Caco-2 (cell line): ENCODE results near the gene EIF2S3. TPM values are rescaled to one million over a fixed set of nuclear protein-coding genes. Genes with fewer than 3 reads are reported as not detected.
A peak's percentile ranks its signal among the peaks of the same experiment; 100 is the strongest.

Experiments used
- BruUV-seq: library from RNA; stranded (reverse); fragments of 400-500 nt; replicated peaks from 2 replicates; lab custom pipeline; 2021; lab: Mats Ljungman, UMichigan
- CTCF ChIA-PET: fragments of 300-600 bp; sonication (Branson Sonifier 250); formaldehyde crosslinking; loops from one replicate; lab custom pipeline; 2022; ENCODE audit warnings: antibody characterized with exemption; lab: Charles Lee
- POLR2A ChIA-PET: fragments of 300-600 bp; sonication (Branson Sonifier 250); formaldehyde crosslinking; loops from one replicate; lab custom pipeline; 2022; ENCODE audit warnings: antibody characterized with exemption; lab: Charles Lee
- DNase-seq, 2 experiments: peaks; one replicate each; pipeline versions ENCODE4 v3.0.0 to v3.0.0-alpha.2; 2020 to 2022
- H3K27me3 ChIP-seq: replicated peaks from 2 replicates; pipeline ENCODE4 v1.6.0; 2011; ENCODE audit warnings: low read length; ENCODE audit not compliant: control insufficient read depth, insufficient read depth
- H3K36me3 ChIP-seq: 2 replicates; pipeline ENCODE4 v1.5.1; 2011; ENCODE audit warnings: low read length; ENCODE audit not compliant: control insufficient read depth, insufficient read depth
- H3K4me1 ChIP-seq: fragments of 250-450 bp; sonication (Bioruptor Pico); 2 replicates; pipeline ENCODE4 v1.5.1; 2020; ENCODE audit warnings: mild to moderate bottlenecking
- H3K4me3 ChIP-seq: 2 replicates; pipeline ENCODE4 v1.5.1; 2011; ENCODE audit warnings: low read depth, mild to moderate bottlenecking, control low read depth, low read length
- H3K9me3 ChIP-seq: fragments of 250-450 bp; sonication (Bioruptor Pico); 2 replicates; pipeline ENCODE4 v1.5.1; 2020; ENCODE audit warnings: mild to moderate bottlenecking, moderate library complexity
- H3K27ac Mint-ChIP-seq: one replicate; pipeline ENCODE4 v1.8.0; 2022; ENCODE audit warnings: mixed read lengths; ENCODE audit not compliant: unreplicated experiment
- H3K27me3 Mint-ChIP-seq: one replicate; pipeline ENCODE4 v1.8.0; 2022; ENCODE audit warnings: mixed read lengths; ENCODE audit not compliant: insufficient read depth, unreplicated experiment
- H3K36me3 Mint-ChIP-seq: one replicate; pipeline ENCODE4 v1.8.0; 2022; ENCODE audit warnings: mild to moderate bottlenecking, mixed read lengths; ENCODE audit not compliant: insufficient read depth, unreplicated experiment
- H3K4me1 Mint-ChIP-seq: one replicate; pipeline ENCODE4 v1.8.0; 2022; ENCODE audit warnings: low read depth, mixed read lengths; ENCODE audit not compliant: unreplicated experiment
- H3K4me3 Mint-ChIP-seq: one replicate; pipeline ENCODE4 v1.8.0; 2022; ENCODE audit warnings: mild to moderate bottlenecking, moderate library complexity, mixed read lengths; ENCODE audit not compliant: unreplicated experiment
- H3K9me3 Mint-ChIP-seq: one replicate; pipeline ENCODE4 v1.8.0; 2022; ENCODE audit warnings: mixed read lengths; ENCODE audit not compliant: unreplicated experiment
- CTCF ChIP-seq, 2 experiments: fragments of 200-600 bp in 1 of 2; IDR thresholded peaks; 1 replicate in 1 of 2; 2 replicates in 1 of 2; pipeline versions ENCODE4 v1.5.1 to v1.8.0; 2011 to 2022; ENCODE audit warnings: antibody characterized with exemption in 1 of 2, control low read depth in 1 of 2, inconsistent platforms in 1 of 2, low read depth in 1 of 2, low read length in 1 of 2, mild to moderate bottlenecking in 1 of 2, moderate library complexity in 1 of 2; ENCODE audit not compliant: insufficient read depth in 1 of 2, severe bottlenecking in 1 of 2, unreplicated experiment in 1 of 2
- intact Hi-C: fragments of 100-400 bp; cut with micrococcal nuclease; formaldehyde crosslinking; loops from one replicate; pipeline ENCODE4 v1.10.0; 2022; ENCODE audit not compliant: unreplicated experiment
- total RNA-seq: library from RNA; stranded (reverse); gene quantifications from 2 replicates; pipeline ENCODE4 v1.2.3, GENCODE V29; 2022

Gene EIF2S3
- total RNA-seq, 1 experiment from 2014 or later, result 240 TPM

DNA sequence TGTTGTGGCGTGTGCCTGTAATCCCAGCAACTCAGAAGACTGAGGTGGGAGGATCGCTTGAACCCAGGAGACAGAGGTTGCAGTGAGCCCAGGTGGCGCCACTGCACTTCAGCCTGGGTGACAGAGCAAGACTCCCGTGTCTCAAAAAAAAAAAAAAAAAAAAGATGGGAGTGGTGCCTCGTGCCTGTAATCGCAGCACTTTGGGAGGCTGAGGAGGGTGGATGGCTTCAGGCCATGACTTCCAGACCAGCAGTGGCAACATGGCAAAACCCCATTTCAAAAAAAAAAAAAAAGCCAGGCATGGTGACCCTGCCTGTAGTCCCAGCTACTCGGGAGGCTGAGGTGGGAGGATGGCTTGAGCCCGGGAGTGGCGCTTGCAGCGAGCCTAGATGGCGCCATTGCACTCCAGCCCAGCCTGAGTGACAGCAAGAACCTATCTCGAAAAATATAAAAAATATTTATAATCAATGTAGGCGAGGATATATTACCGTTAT lies 27.0 kb downstream of the EIF2S3 start:
- Histone ChIP-seq H3K36me3 (no peaks in the 10 kb centered on the region), H3K9me3 (no peaks in the 10 kb centered on the region), H3K27me3 (no peaks in the 10 kb centered on the region), H3K4me1 (no peaks in the 10 kb centered on the region), H3K4me3 (no peak overlapping the region)
- no TSS peak for BruUV-seq
- DNase-seq, result peak; percentile 74 to 81
- intact Hi-C loops, result loop anchor here (1.0 kb wide), 2 partner anchors 69 to 161 kb away; no protein-coding TSS in a partner anchor
- no peak overlapping the region for H3K27ac Mint-ChIP-seq
- H3K4me1 Mint-ChIP-seq, result no peaks in the 10 kb centered on the region
- H3K27me3 Mint-ChIP-seq, result no peaks in the 10 kb centered on the region
- no peaks in the 10 kb centered on the region for H3K9me3 Mint-ChIP-seq
- peak; percentile 17 to 54 for TF ChIP-seq CTCF (IDR thresholded peaks at IDR 0.05; ENCODE audit: insufficient read depth in 1 of 2, low read depth in 1 of 2, low read length in 1 of 2, severe bottlenecking in 1 of 2, unreplicated experiment in 1 of 2)
- CTCF ChIA-PET, result interaction anchor here (0.6 to 1.0 kb wide), 3 partner anchors 136 to 180 kb away, joined by 3 to 6 read pairs (median 4); no protein-coding TSS in a partner anchor
- peaks cover 33% of the 10 kb centered on the region for H3K36me3 Mint-ChIP-seq
- POLR2A ChIA-PET, result interaction anchor here (0.6 kb wide), 1 partner anchor 165 kb away, joined by 8 read pairs; no protein-coding TSS in a partner anchor
- H3K4me3 Mint-ChIP-seq, result no peak overlapping the region

GRCh38 chrX:24082447-24082846 lies 27.7 kb downstream of the EIF2S3 start:
- TF ChIP-seq CTCF (IDR thresholded peaks at IDR 0.05; ENCODE audit: insufficient read depth in 1 of 2, low read depth in 1 of 2, low read length in 1 of 2, severe bottlenecking in 1 of 2, unreplicated experiment in 1 of 2), result no peak
- Mint-ChIP-seq H3K27ac (no peak overlapping the region), H3K9me3 (no peaks in the 10 kb centered on the region), H3K36me3 (peaks cover 25% of the 10 kb centered on the region), H3K27me3 (no peaks in the 10 kb centered on the region), H3K4me1 (no peaks in the 10 kb centered on the region), H3K4me3 (no peak overlapping the region)
- ChIA-PET POLR2A (interaction anchor here (0.6 kb wide), 1 partner anchor 164 kb away, joined by 8 read pairs; no protein-coding TSS in a partner anchor), CTCF (interaction anchor here (0.6 to 1.0 kb wide), 3 partner anchors 146 to 179 kb away, joined by 3 to 6 read pairs (median 4); no protein-coding TSS in a partner anchor)
- BruUV-seq, result no TSS peak
- H3K27me3 ChIP-seq, result no peaks in the 10 kb centered on the region
- no peak overlapping the region for H3K4me3 ChIP-seq
- no peaks in the 10 kb centered on the region for H3K4me1 ChIP-seq
- no peaks in the 10 kb centered on the region for H3K36me3 ChIP-seq
- H3K9me3 ChIP-seq, result no peaks in the 10 kb centered on the region
- no peak for DNase-seq
- intact Hi-C loops, result loop anchor here (1.0 kb wide), 1 partner anchor 68 kb away; no protein-coding TSS in a partner anchor

DNA sequence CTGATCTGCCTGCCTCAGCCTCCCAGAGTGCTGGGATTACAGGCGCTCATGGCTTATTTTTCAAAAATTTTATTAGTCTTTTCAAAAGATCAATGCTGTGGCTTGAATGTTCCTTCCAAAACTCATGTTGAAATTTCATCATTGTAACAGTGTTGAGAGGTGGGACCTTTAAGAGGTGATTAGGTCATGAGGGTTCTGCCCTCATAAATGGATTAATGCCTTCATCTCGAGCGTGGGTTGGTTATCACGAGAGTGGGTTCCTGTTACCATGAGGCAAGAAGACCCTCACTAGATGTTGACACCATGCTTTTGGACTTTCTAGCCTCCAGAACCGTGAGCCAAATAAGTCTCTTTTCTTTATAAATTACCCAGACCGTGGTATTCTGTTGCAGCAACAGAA lies 30.3 kb downstream of the EIF2S3 start:
- TSS peak; percentile 48 for BruUV-seq
- H3K4me3 ChIP-seq, result no peak overlapping the region

More for the DNA sequence above, 30.3 kb downstream of the EIF2S3 start:
- Mint-ChIP-seq H3K9me3 (no peaks in the 10 kb centered on the region), H3K27ac (no peak overlapping the region), H3K36me3 (peaks cover 8% of the 10 kb centered on the region), H3K27me3 (no peaks in the 10 kb centered on the region), H3K4me3 (peak overlapping the region; percentile 39), H3K4me1 (no peaks in the 10 kb centered on the region)
- TF ChIP-seq CTCF (IDR thresholded peaks at IDR 0.05; ENCODE audit: insufficient read depth in 1 of 2, low read depth in 1 of 2, low read length in 1 of 2, severe bottlenecking in 1 of 2, unreplicated experiment in 1 of 2), result no peak
- no peaks in the 10 kb centered on the region for H3K4me1 ChIP-seq
- DNase-seq, result no peak
- no peaks in the 10 kb centered on the region for H3K27me3 ChIP-seq
- intact Hi-C loops, result no loop called here
- no peaks in the 10 kb centered on the region for H3K36me3 ChIP-seq
- CTCF ChIA-PET, result interaction anchor here (1.3 kb wide), 1 partner anchor 60 kb away, joined by 3 read pairs; no protein-coding TSS in a partner anchor
- H3K9me3 ChIP-seq, result no peaks in the 10 kb centered on the region
- POLR2A ChIA-PET, result interaction anchor here (0.5 to 0.8 kb wide), 2 partner anchors 65 to 626 kb away, joined by 3 to 6 read pairs; partner anchors contain the start of gene ZFX
